Endometrial microvascular endothelial cells (primary cell): ENCODE data around the gene OVCA2. TPM values are rescaled to one million over a fixed set of nuclear protein-coding genes. Genes with fewer than 3 reads are reported as not detected.

ENCODE experiments used
- in situ Hi-C: cut with HindIII; loops from 2 replicates; pipeline ENCODE4 v1.10.0; 2017; ENCODE audit warnings: low sequenced_read_pairs, low pct_unique_long_range_greater_than_20kb; ENCODE audit errors: inconsistent ontology term
- total RNA-seq: library from RNA; depleted of rRNA; stranded (reverse); fragments of >200 nt; gene quantifications from one replicate; pipeline ENCODE4 v1.2.3, GENCODE V29; 2015; ENCODE audit errors: inconsistent ontology term

Gene OVCA2
- total RNA-seq, 1 donor from 2014 or later: 97.7 TPM

GRCh38 chr17:2049333-2050299 is 7.8 kb downstream of the OVCA2 start:
- in situ Hi-C loops: loop anchor here (25.0 kb wide), 1 partner anchor 137 kb away; no protein-coding TSS in a partner anchor

- in situ Hi-C loops: no loop called here
These were observed 8.7 kb downstream of the OVCA2 start for GRCh38 chr17:2050300-2051060.

GRCh38 chr17:2051061-2051932 is 9.5 kb downstream of the OVCA2 start:
- in situ Hi-C loops: no loop called here

- in situ Hi-C loops: no loop called here
These were observed 10.2 kb downstream of the OVCA2 start for GRCh38 chr17:2051933-2052559.

DNA sequence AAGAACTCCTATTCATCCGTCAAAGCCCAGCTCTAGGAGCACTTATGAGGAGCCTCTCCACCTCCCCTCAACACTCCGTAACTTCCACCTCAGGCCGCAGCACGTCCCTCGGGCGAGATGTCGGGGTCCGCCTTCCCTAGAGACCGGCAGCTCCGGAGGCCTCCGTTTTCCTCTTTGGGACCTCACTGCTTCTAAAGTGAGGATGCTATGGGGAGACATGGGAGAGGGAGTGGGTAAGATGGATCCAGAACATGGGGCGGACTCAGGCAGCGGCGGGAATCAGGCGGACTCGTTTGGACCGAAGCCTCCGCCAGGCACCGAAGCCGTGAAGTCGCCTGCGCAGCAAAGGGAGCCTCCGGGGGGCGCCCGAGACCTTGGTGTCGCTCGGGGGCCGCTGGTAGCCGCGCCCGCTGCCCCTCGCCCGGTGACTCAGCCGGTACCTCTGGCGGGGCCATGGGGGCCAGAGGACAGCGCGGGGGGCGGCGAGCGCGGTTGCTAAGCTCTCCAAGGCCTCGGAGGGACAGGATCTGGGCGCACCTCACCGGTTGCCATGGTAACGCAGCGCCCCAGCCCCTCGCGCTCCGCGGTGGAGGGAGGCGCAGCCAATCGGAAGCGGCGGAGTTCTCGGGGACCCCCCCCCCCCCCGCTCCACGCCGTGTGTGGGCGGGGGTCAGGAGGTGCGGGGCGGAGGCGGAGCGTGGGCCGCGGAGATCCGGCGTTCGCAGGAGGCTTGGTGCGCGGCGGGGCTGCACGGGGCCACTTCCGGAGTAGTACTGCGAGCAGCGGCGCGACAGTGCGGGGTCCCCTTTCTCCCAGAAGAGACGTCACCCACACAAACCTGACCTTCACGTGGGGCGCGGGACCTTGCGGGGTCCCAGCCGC is 11.8 kb downstream of the OVCA2 start:
- in situ Hi-C loops: no loop called here

DNA sequence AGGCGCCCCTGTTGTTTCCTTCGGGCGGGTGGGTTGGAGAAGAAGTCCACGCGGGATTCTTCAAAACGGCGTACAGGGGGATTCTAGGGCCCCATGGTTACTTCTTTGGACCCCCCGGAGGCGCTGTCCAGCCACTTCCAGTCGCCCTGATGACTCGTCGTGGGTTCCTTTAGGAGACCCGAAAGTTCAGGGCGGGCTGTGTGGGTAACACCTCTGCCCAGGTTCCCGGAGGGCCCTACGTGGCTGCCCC is 12.4 kb downstream of the OVCA2 start:
- in situ Hi-C loops: no loop called here

DNA sequence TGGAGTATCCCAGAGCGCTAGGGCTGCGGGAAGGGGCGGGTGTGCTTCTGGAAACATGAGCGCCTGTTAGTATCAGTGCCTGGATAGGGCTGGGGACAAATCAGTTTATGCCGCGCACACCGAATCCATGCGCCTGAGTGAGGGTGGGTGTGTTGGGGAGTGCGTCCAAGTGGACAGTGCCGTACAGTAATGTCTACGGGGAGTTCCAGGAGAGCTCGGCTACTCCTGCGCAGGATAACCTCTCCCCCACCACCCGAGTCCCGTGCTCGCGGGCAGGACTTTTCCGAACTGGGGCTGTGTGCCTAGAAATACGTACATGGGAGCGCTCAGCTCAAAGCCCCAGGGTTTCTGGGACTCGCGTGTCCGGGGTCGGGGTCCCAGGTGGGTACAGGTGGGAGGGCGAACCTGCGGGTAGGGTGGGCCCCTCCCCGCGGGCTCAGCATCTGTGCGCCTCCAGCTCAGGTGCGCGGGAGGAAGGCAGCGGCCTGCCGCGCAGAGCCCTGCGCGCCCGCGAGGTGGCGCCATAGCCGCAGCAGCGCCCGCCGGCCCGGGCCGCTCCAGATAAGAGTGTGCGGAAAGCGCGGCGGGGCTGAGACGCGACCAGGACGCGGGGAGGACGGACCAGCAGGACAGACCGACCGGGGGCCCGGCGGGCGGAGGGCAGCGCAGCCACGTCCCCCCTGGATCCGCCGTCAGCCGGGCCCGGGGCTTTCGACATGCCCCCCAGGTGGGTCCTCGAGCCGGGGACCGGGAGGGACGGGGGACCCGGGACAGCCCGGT is 12.9 kb downstream of the OVCA2 start, which contains the start of gene HIC1:
TSS of gene HIC1 (plus strand) at position 592 of the 780 bp plus-strand sequence. CDS start 1,588 bp downstream, outside the sequence.
- in situ Hi-C loops: no loop called here

- in situ Hi-C loops: no loop called here
These were observed 13.7 kb downstream of the OVCA2 start for GRCh38 chr17:2055292-2056205.

GRCh38 chr17:2056206-2057174 is 14.7 kb downstream of the OVCA2 start:
- in situ Hi-C loops: no loop called here

GRCh38 chr17:2057175-2057759 is 15.4 kb downstream of the OVCA2 start:
- in situ Hi-C loops: no loop called here

GRCh38 chr17:2057760-2058585 is 16.2 kb downstream of the OVCA2 start:
- in situ Hi-C loops: no loop called here

GRCh38 chr17:2058586-2059546 is 17.0 kb downstream of the OVCA2 start:
- in situ Hi-C loops: no loop called here
